ENCODE data around the gene KMT2B.

Gene KMT2B

GRCh38 chr19:35729021-35729420, 11.2 kb downstream of the KMT2B start:
- DNase-seq, result no peak

GRCh38 chr19:35729763-35730162, 12.0 kb downstream of the KMT2B start:
- no peak for DNase-seq

GRCh38 chr19:35730326-35730725, 12.5 kb downstream of the KMT2B start:
- DNase-seq, result no peak

DNA sequence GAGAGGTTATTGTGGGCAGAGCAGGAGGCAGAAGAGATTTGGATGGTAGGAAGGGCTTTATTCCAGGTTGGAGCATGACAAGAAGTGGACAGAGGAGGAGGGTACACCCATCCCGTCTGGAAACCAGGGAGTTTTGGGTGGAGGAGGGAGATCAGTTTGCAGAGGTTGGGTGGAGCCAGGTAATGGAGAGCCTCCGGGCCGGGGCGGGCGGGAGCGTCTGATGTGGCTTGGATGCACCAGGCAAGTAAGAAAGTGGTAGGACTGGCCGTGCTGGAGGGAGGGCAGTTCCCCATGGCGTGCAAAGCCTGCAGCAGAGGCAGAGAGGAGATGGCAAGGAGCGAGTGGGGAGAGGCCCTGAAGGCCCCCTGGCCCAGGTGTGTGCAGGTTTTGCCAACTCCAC, 13.6 kb downstream of the KMT2B start:
- no peak for DNase-seq

DNA sequence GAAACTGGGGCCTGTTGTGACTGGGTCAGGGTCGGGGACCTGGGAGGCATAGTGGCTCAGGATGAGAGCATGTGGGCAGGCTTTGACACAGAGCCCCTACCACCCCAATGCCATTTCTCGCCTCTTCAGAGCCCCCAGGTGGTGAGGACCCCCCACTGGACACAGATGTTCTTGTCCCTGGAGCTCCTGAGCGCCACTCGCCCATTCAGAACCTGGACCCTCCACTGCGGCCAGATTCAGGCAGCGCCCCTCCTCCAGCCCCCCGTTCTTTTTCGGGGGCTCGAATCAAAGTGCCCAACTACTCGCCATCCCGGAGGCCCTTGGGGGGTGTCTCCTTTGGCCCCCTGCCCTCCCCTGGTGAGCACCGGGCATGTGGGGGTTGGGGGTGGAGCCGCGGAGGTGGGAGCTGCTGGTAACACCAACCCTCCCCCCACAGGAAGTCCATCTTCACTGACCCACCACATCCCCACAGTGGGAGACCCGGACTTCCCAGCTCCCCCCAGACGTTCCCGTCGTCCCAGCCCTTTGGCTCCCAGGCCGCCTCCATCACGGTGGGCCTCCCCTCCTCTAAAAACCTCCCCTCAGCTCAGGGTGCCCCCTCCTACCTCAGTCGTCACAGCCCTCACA, 14.1 kb downstream of the KMT2B start:
- DNase-seq, result no peak

- DNase-seq, result no peak
Observed at GRCh38 chr19:35732540-35733179, 14.9 kb downstream of the KMT2B start.

DNA sequence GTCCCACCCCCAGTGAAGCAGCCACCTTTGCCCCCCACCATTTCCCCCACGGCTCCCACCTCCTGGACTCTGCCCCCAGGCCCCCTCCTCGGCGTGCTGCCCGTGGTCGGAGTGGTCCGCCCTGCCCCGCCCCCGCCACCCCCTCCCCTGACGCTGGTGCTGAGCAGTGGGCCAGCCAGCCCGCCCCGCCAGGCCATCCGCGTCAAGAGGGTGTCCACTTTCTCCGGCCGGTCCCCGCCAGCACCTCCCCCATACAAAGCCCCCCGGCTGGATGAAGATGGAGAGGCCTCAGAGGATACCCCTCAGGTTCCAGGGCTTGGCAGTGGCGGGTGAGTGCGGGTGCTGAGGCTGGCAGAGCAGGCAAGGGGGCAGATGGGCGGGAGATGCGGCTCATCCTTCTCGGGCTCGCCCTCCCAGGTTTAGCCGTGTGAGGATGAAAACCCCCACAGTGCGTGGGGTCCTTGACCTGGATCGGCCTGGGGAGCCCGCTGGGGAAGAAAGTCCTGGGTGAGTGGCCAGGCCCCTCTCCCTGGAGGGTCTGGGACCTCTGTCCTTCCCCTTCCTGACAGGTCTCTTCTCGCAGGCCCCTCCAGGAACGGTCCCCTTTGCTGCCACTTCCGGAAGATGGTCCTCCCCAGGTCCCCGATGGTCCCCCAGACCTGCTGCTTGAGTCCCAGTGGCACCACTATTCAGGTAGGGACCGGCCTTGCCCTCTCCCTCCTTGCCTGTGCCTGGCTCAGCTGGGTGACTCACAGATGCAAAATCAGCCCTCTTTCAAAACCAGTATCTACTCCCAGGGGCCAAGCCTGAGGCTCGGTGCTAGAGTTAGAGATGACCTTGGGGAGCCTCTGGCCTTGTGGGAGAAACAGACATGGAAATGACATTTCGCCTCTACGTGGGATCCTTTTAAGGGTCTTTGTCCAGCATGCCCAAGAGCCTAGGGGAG, 15.7 kb downstream of the KMT2B start:
- no peak for DNase-seq

GRCh38 chr19:35734273-35734672, 16.5 kb downstream of the KMT2B start:
- DNase-seq, result no peak

DNA sequence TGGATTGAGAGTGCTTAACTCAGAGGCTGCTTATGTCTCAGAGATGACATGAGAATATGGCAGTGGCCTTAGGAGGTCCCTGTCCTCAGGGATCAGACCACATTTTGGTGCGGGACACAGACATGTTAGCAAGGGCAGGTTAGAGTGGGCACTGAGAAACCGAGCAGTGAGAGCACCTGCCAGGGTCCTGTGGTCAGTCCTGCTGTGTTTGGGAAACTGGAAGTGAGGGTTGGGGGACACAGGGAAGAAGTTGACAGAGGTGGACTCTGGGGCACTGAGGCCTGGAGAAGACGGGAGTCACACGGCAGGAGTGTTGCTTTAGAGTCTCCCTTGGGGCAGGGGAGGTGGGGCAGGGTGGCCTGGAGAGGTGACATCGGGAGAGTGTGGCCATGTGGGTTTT, 17.1 kb downstream of the KMT2B start:
- no peak for DNase-seq

DNA sequence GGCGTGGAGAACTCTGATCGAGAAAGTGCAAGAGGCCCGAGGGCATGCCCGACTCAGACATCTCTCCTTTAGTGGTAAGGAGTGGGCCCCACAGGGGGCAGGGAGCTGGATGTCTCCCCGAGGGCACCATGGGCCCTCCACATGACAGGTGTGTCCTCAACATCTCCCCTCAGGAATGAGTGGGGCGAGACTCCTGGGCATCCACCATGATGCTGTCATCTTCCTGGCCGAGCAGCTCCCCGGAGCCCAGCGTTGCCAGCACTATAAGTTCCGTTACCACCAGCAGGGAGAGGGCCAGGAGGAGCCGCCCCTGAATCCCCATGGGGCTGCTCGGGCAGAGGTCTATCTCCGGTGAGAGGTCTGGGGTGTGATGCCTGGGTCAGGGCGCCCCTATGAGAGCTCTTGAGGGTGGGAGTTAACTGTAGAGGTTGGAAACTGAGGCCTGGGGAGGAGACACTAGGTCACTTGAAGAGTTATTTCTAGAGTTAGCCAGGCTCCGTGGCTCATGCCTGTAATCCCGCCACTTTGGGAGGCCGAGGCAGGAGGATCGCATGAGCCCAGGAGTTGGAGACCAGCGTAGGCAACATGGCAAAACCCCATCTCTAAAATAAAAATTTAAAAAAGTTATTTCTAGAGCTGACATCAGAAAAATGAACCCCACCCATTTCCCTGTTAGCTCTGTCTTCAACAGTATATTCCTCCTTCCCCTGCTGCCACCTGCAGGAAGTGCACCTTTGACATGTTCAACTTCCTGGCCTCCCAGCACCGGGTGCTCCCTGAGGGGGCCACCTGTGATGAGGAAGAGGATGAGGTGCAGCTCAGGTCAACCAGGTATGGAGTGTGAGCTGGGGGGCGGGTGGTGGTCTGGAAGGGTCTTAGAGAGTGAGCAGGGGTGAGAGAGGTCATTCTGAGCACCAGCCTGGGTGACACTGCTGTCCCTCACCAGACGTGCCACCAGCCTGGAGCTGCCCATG, 19.4 kb downstream of the KMT2B start:
- DNase-seq, result no peak

DNA sequence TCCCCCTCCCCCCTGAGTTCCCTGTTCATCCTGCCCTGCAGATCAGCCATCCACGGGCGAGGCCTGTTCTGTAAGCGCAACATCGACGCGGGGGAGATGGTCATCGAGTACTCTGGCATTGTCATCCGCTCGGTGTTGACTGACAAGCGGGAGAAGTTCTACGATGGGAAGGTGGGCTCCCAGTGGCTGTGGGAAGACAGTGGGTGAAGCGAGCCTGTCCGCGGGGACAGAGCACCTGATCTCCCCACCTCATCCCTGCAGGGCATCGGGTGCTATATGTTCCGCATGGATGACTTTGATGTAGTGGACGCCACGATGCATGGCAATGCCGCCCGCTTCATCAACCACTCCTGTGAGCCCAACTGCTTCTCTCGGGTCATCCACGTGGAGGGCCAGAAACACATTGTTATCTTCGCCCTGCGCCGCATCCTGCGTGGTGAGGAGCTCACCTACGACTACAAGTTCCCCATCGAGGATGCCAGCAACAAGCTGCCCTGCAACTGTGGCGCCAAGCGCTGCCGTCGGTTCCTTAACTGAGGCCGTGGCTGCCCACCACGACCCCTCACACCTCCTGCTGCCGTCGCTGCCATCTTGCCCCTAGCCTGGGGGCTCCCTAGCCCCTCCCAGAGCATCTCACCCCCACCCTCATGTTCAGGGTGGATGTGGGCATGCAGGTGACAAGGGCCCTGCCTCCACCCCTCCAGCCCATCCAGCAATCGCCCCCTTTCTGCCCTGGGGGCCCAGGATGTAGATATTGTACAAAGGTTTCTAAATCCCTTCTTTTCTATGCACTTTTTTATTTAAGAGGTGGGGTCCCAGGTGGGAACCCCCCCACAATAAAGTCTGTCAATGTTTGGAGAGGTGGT, 20.5 kb downstream of the KMT2B start:
- no peak for DNase-seq

DNA sequence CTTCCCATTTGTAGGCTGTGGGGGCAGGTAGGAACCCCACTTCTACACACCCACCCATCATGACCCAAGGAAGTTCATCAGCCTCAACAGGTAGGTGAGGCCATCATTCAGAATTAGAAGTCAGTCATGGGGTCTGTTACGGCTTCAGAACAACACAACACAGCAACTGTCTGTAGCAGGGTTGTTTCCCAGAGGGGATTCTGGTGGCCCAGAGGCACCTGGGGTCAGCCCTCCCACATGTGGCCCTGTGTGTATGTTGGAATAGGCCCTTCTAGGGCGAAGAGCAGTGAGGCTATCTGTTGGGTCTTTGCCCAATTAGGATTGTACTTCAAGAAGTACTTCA, 21.1 kb downstream of the KMT2B start:
- no peak for DNase-seq

DNA sequence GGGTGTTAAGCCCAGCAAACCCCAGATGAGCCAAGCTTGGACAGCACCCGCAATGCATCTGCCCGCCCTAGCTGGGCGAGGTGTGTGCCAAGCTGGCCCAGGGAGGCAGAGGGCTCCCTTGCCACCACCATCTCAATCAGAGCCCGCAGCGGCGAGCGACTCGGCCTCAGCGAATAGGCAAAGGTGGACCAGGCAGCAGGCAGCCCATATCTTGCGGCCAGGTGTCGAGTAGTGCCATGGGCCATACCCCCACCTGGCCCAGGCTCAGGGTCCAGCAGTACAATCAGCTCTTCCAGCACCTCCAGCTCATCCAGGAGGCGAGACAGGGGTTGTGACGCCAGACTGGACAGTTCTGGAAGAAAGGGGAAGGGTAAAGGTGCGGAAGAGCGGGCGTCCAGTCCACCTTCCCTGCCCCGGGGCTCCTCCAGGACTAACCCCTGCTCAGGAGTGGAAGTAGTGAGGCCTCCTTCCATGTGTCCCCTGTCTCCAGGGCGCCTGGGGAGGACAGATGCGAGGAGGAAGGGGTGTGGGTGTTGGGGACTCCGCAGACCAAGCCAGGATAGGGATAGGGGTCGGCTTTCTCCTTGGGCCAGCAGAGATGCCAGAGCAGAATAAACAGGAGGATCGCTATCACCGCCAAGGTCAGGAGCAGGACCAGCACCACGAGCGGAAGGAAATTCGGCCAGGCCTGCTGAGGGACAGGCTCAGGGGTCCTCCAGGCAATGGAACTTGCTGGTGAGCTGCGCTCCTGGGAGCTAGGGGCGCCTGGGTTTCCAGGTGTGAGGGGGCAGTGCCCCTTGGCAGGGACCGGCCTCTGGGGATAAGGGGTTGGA, 21.7 kb downstream of the KMT2B start:
- no peak for DNase-seq

- DNase-seq, result no peak
Observed at GRCh38 chr19:35740108-35740422, 22.3 kb downstream of the KMT2B start.

DNA sequence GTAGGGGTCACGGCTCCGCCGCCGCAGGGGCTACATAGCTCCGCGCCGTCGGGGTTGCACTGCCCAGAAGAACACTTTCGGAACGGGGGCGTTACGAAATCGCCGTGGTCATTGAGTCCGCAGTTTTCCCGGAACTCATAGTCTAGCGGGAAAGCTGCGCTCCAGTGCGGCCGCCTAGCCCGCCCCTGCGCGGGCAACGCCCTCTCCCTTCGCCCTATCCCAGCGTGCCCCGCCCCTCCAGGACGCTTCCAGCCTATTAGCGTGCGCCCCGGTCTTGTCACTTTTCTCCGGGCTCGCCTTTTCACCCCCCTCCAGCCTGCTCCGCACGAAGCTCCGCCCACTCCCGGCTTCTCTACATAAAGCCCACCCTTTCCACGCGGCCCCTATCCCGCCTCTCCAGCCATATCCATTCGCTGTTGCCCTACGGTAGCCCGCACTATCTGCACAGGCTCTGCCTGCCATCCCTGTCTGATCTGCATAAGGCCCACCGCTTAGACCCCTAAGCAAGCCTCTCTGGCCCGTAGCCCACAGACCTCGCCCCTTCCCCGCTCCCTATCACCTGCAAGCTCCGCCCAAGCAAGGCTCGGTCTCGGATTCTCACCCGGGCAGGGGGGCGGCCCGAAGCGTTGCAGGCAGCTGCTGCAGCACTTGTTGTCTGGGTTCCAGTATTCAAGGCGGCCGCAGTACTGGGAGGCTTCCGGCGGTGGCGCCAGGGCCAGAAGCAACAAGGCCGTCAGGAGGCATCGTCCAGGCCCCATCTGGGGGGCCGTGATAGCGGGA, 22.8 kb downstream of the KMT2B start:
- DNase-seq, result peak; percentile 98

GRCh38 chr19:35741203-35741515, 23.4 kb downstream of the KMT2B start:
- DNase-seq, result no peak

GRCh38 chr19:35742121-35742724, 24.4 kb downstream of the KMT2B start, which contains the start of gene IGFLR1:
IGFLR1 (minus strand) TSS chr19:35742452; CDS start chr19:35741180, 1,272 bp downstream.
- DNase-seq, result peak; percentile 74 to 81

DNA sequence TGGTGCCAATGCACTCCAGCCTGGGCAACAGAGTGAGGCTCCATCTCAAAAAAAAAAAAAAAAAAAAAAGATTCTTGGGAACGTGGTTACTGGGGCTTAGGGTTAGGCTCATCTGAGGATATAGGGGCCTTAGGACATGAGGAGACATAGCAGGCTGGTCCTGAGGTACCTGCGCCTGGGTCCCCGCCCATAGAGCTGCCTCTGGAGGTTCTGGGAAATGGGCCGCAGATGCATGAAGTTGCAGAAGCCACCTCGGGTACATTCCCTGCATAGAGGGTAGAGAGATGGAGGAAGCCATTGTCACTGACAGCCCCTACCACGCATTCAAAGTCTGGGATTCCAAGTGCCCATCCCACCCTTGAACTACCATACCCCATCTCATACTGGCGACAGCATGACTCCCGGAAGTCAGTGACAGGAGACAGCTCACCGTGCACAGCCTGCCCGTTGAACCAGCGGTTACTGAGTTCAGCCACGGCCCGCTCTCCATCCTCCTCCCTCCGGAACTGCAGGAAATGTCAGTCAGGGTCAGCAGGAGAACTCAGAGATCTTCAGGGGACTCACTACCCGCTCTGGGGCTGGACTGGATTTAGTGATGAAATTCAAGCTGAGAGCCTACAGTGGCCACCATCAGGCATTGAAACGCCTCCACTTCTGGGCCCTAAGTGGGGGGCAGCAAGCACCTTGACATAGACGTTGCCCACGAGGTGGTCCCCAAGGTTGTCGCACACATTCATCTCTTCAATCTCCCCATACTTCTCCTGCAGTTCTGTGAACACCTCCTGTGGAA, 26.0 kb downstream of the KMT2B start:
- no peak for DNase-seq

Measured in activated CD4-positive, alpha-beta T cell treated with anti-CD3 and anti-CD28 coated beads, Interleukin-2, amount 50 U/mL, for 48 hours (primary cell).